ENCODE results near the gene TADA3. TPM values are rescaled to one million over a fixed set of nuclear protein-coding genes. Genes with fewer than 3 reads are reported as not detected.

The TADA3 gene
- total and polyA plus RNA-seq, 9 donors = 45.5 to 77.9 (median 60.3) TPM

DNA sequence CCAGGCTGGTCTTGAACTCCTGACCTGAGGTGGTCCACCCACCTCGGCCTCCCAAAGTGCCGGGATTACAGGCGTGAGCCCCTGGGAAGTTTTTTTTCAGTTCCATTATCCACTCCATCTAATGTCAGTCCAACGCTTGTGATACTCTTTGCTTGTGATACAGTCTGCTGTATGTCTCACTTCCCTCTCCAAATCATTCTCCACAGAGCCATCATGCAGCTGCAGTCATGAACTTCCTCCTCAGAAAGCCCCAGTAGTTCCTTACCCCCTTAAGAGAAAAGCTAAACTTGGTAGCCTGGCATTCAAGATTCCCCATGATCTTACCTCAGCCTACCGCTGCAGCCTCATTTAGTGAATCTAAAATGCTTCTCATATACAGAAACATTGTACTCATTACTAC is 2.9 kb upstream of the TADA3 start:
- Histone ChIP-seq H3K27ac (no peak overlapping the region), H3K4me3 (no peak overlapping the region), H3K9me3 (no peaks in the 10 kb centered on the region), H3K36me3 (peaks cover 3% of the 10 kb centered on the region), H3K4me1 (ENCODE audit: insufficient read depth) (peaks cover 9% of the 10 kb centered on the region), H3K27me3 (no peaks in the 10 kb centered on the region)
- no peak for DNase-seq
- TF ChIP-seq CTCF (IDR thresholded peaks at IDR 0.05) (no peak), EP300 (IDR thresholded peaks at IDR 0.05) (no peak), POLR2A (IDR thresholded peaks at IDR 0.05) (no peak)
- WGBS, 3 donors = 82 to 87% (median 83%) methylated on average over 5 of the region's 5 CpGs
- intact Hi-C loops (cut with DNase I) = loop anchor here in 1 of 4 donors (10.0 kb wide), 1 partner anchor 60 kb away; the partner anchor contains the start of gene BRPF1

DNA sequence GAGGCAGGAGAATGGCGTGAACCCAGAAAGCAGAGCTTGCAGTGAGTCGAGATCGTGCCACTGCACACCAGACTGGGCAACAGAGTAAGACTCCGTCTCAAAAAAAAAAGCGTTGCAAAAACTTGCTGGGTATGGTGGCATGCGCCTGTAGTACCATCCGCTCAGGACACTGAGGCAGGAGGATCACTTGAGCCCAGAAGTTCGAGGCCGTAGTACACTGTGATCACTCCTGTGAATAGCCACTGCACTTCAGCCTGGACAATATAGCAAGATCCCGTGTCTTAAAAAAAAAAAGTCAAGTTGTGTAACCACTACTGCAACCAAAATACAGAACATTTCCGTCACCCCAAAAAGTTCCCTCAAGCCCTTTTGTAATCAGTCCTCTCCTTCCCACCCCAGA is 2.1 kb upstream of the TADA3 start:
- H3K9me3 ChIP-seq = no peaks in the 10 kb centered on the region
- H3K27me3 ChIP-seq = no peaks in the 10 kb centered on the region
- TF ChIP-seq EP300 (IDR thresholded peaks at IDR 0.05) (no peak), CTCF (IDR thresholded peaks at IDR 0.05) (no peak), POLR2A (IDR thresholded peaks at IDR 0.05) (no peak)
- no peak overlapping the region for H3K4me3 ChIP-seq
- intact Hi-C loops (cut with DNase I) = loop anchor here in 1 of 4 donors (10.0 kb wide), 1 partner anchor 60 kb away; the partner anchor contains the start of gene BRPF1
- peaks cover 3% of the 10 kb centered on the region for H3K36me3 ChIP-seq
- DNase-seq = no peak
- peaks cover 9% of the 10 kb centered on the region for H3K4me1 ChIP-seq (ENCODE audit: insufficient read depth)
- WGBS, 3 donors = 93 to 95% (median 94%) methylated on average over 11 of the region's 11 CpGs
- no peak overlapping the region for H3K27ac ChIP-seq

GRCh38 chr3:9793161-9793781 is 998 bp upstream of the TADA3 start:
- TF ChIP-seq CTCF (IDR thresholded peaks at IDR 0.05) = no peak
- no peak for TF ChIP-seq POLR2A (IDR thresholded peaks at IDR 0.05)
- no peak for TF ChIP-seq EP300 (IDR thresholded peaks at IDR 0.05)
- peak overlapping the region; percentile 68 to 96 for H3K27ac ChIP-seq
- no peak for DNase-seq
- H3K27me3 ChIP-seq = no peaks in the 10 kb centered on the region
- WGBS, 3 donors = 1% methylated on average over 23 of the region's 23 CpGs
- H3K4me1 ChIP-seq (ENCODE audit: insufficient read depth) = peaks cover 9% of the 10 kb centered on the region
- intact Hi-C loops (cut with DNase I) = loop anchor here in 3 of 4 donors (2.0 to 10.0 kb wide), 2 partner anchors 22 to 58 kb away; partner anchors contain the start of gene BRPF1 (in 1 of the 3)
- H3K4me3 ChIP-seq = peak overlapping the region; percentile 58
- no peaks in the 10 kb centered on the region for H3K9me3 ChIP-seq
- peaks cover 1% of the 10 kb centered on the region for H3K36me3 ChIP-seq

- Histone ChIP-seq H3K4me1 (ENCODE audit: insufficient read depth) (peaks cover 9% of the 10 kb centered on the region), H3K9me3 (no peaks in the 10 kb centered on the region), H3K4me3 (peak overlapping the region; percentile 58), H3K27me3 (no peaks in the 10 kb centered on the region), H3K36me3 (no peaks in the 10 kb centered on the region), H3K27ac (peak overlapping the region; percentile 68 to 96)
- no peak for DNase-seq
- intact Hi-C loops (cut with DNase I) = loop anchor here in 3 of 4 donors (2.0 to 10.0 kb wide), 2 partner anchors 21 to 57 kb away; partner anchors contain the start of gene BRPF1 (in 1 of the 3)
- TF ChIP-seq EP300 (IDR thresholded peaks at IDR 0.05) (no peak), CTCF (IDR thresholded peaks at IDR 0.05) (no peak), POLR2A (IDR thresholded peaks at IDR 0.05) (no peak)
- WGBS, 3 donors = 15 to 17% (median 17%) methylated on average over 14 of the region's 14 CpGs
Measured at GRCh38 chr3:9791790-9792404, 376 bp downstream of the TADA3 start.
